ENCODE data around the gene RFC5. TPM values are rescaled to one million over a fixed set of nuclear protein-coding genes. Genes with fewer than 3 reads are reported as not detected.

RFC5 gene
- total RNA-seq, 4 donors from 2014 or later: 4.8 to 17.3 (median 8.4) TPM

DNA sequence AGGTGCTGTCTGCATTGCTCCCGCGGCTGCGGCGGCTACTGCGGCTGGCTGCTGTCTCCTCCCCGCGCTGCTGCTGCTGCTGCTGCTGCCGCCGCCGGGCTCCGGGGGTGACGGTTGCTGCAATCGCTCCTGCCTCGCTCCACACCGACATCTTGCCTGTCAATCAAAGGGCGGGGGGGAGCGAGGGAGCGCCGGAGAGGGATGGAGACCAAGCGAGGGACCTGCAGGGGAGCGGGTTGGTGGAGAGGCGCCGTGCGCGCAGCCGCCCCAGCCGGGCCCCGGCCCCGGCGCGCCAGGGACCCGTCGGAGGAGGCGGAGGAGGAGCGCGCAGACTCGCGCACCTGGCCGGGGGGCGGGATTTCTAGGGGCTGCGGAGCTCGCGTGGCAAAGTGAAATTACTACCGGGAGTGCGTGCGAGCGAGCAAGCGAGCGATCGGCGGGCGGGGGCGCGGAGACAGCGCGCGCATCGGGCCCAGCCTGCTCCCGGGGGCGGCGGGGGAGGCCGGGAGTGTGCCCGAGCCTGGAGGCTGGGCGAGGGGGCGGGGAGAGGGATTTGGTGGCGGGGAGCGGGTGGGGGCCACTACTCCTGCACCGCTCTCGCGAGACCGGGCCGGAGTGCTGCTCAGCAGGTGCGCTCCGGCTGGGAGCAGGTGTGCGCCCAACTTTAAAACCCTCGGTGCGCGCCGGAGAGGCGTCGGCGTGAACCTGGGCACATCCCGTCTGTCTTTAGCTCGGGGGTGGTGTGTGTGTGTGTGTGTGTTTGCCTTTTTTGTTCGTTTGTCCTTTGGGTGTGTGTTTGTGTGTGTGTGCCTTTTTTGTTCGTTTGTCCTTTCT is 47.5 kb upstream of the RFC5 start, which contains the start of gene KSR2:
Gene KSR2 (minus strand): TSS at position 165 of the 834 bp plus-strand sequence. CDS start 735 bp downstream, outside the sequence.
- Histone ChIP-seq H3K27me3 (peaks cover 0 to 35% of the 10 kb centered on the region in 2 donors), H3K4me3 (peak within 1 kb of the TSS in 2 of 4 donors; percentile 31 to 38)
- WGBS, 2 donors: 0 to 2% methylated on average over 43 to 47 of the region's 86 CpGs

DNA sequence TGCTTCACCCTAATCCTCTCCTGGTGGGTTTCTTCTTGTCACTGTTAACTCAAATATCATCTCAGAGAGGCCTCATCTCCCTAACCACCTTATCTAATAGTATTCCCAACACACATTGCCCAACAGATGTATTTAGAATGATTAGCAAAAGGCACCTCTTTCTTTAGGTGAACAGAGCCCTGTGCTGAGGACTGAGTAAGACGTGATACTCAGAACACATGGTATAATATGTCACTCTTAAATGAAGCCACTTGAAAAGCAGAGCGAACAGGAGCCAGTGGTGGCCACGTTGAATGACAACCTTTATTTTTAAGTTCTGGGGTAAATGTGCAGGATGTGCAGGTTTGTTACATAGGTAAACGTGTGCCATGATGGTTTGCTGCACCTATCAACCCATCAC is 46.2 kb upstream of the RFC5 start:
- WGBS, 2 donors: 88 to 93% methylated on average over 4 of the region's 4 CpGs
- TF ChIP-seq POLR2A (IDR thresholded peaks at IDR 0.05): no peak
- TF ChIP-seq, protein P1, sequence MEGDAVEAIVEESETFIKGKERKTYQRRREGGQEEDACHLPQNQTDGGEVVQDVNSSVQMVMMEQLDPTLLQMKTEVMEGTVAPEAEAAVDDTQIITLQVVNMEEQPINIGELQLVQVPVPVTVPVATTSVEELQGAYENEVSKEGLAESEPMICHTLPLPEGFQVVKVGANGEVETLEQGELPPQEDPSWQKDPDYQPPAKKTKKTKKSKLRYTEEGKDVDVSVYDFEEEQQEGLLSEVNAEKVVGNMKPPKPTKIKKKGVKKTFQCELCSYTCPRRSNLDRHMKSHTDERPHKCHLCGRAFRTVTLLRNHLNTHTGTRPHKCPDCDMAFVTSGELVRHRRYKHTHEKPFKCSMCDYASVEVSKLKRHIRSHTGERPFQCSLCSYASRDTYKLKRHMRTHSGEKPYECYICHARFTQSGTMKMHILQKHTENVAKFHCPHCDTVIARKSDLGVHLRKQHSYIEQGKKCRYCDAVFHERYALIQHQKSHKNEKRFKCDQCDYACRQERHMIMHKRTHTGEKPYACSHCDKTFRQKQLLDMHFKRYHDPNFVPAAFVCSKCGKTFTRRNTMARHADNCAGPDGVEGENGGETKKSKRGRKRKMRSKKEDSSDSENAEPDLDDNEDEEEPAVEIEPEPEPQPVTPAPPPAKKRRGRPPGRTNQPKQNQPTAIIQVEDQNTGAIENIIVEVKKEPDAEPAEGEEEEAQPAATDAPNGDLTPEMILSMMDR (IDR thresholded peaks at IDR 0.05): no peak
- no peak for TF ChIP-seq EP300 (IDR thresholded peaks at IDR 0.05)
- Histone ChIP-seq H3K27ac (no peak overlapping the region), H3K4me1 (peaks cover 0 to 11% (median 0%) of the 10 kb centered on the region in 4 donors), H3K9me3 (peaks cover 0 to 25% (median 0%) of the 10 kb centered on the region in 4 donors), H3K4me3 (no peak overlapping the region), H3K27me3 (peaks cover 0 to 35% of the 10 kb centered on the region in 2 donors), H3K36me3 (no peaks in the 10 kb centered on the region)
- DNase-seq (ENCODE audit: low spot score in 2 of 2): no peak

More for the DNA sequence above, 47.5 kb upstream of the RFC5 start, which contains the start of gene KSR2:
- no peaks in the 10 kb centered on the region for H3K36me3 ChIP-seq
- peaks cover 0 to 25% (median 0%) of the 10 kb centered on the region in 4 donors for H3K9me3 ChIP-seq
- peaks cover 0 to 11% (median 0%) of the 10 kb centered on the region in 4 donors for H3K4me1 ChIP-seq
- no peak for DNase-seq (ENCODE audit: low spot score in 2 of 2)
- no peak within 1 kb of the TSS for H3K27ac ChIP-seq
- TF ChIP-seq, protein P1 (IDR thresholded peaks at IDR 0.05): no peak
- no peak for TF ChIP-seq EP300 (IDR thresholded peaks at IDR 0.05)
- TF ChIP-seq POLR2A (IDR thresholded peaks at IDR 0.05): no peak

DNA sequence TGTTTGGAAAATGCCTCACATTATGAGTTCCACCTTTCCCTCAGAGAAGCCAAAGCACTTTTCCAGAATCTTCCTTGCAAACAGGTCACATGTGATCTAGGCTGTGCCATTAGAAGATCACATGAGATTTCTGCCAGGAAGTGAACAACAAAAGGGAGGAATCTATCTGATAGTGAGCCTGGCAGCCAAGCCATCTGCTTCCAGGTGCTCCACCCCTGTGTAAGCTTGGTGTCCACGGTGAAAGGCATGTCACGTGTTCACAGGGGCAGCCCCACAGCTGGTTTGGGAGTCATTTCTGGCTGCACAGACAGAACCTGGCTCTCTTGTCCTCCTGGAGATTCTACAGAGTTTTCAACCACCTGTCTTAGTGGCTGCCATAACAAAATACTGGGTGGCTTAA is 44.2 kb upstream of the RFC5 start:
- Histone ChIP-seq H3K27me3 (peaks cover 0 to 23% of the 10 kb centered on the region in 2 donors), H3K9me3 (peaks cover 0 to 30% (median 0%) of the 10 kb centered on the region in 4 donors), H3K36me3 (no peaks in the 10 kb centered on the region), H3K4me3 (no peak overlapping the region), H3K4me1 (peaks cover 0 to 11% (median 0%) of the 10 kb centered on the region in 4 donors), H3K27ac (no peak overlapping the region)
- DNase-seq (ENCODE audit: low spot score in 2 of 2): no peak
- WGBS, 2 donors: 80 to 90% methylated on average over 2 of the region's 2 CpGs
- TF ChIP-seq POLR2A (IDR thresholded peaks at IDR 0.05) (no peak), EP300 (IDR thresholded peaks at IDR 0.05) (no peak)
- TF ChIP-seq, protein P1 (IDR thresholded peaks at IDR 0.05): no peak

DNA sequence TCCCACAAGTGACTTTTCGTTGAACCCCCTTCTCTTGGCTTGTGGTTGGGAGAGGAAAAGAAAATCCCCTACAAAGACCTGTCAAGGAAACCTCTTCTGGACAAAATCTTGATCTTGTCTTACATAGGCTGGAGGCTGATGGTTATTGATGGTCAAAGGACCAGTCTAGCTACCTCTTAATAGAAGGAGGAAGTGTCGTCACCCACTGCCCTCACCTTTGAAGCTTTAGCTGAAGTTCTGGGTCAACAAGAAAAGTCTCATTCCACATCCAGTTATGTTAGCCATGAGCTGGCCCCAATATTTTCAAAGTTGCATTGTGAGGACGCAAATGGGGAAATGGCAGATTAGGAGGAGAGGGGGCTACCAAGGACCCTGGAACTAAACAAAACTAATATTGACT is 41.5 kb upstream of the RFC5 start:
- no peak for DNase-seq (ENCODE audit: low spot score in 2 of 2)
- 86 to 92% methylated on average over 3 of the region's 3 CpGs for WGBS, 2 donors
- peaks cover 0 to 30% (median 0%) of the 10 kb centered on the region in 4 donors for H3K9me3 ChIP-seq

More for the DNA sequence above, 41.5 kb upstream of the RFC5 start:
- Histone ChIP-seq H3K4me1 (no peaks in the 10 kb centered on the region), H3K36me3 (no peaks in the 10 kb centered on the region), H3K4me3 (no peak overlapping the region), H3K27ac (no peak overlapping the region), H3K27me3 (no peaks in the 10 kb centered on the region)
- TF ChIP-seq POLR2A (IDR thresholded peaks at IDR 0.05) (no peak), EP300 (IDR thresholded peaks at IDR 0.05) (no peak)
- TF ChIP-seq, protein P1 (IDR thresholded peaks at IDR 0.05): no peak

All from tibial nerve (tissue), 4 donors.